ENCODE data around the gene CCL7. TPM values are rescaled to one million over a fixed set of nuclear protein-coding genes. Genes with fewer than 3 reads are reported as not detected.

Gene CCL7
- total and polyA plus RNA-seq, 4 donors = not detected

- H3K4me3 ChIP-seq (ENCODE audit: low read depth in 1 of 3, low read length in 3 of 3) = no peak overlapping the region
- TF ChIP-seq CTCF (IDR thresholded peaks at IDR 0.05; ENCODE audit: low read depth, low read length, missing input control) = no peak
- TF ChIP-seq RAD21 (IDR thresholded peaks at IDR 0.05) = no peak
- TF ChIP-seq JUND (IDR thresholded peaks at IDR 0.05) = no peak
- no peak for TF ChIP-seq RXRA (IDR thresholded peaks at IDR 0.05)
- H3K9me3 ChIP-seq (ENCODE audit: control insufficient read depth in 4 of 4, low read length in 3 of 4) = peaks cover 0 to 5% (median 4%) of the 10 kb centered on the region in 4 donors
- no peak overlapping the region for H3K9ac ChIP-seq (ENCODE audit: low read depth in 1 of 2, low read length in 2 of 2)
- H3K27me3 ChIP-seq (ENCODE audit: control insufficient read depth in 4 of 4, insufficient read depth in 4 of 4, low read length in 3 of 4) = no peaks in the 10 kb centered on the region
- no peak overlapping the region for H3K27ac ChIP-seq (ENCODE audit: low read depth in 1 of 2, low read length in 2 of 2)
- H3K36me3 ChIP-seq (ENCODE audit: control insufficient read depth in 4 of 4, insufficient read depth in 3 of 4, low read depth in 1 of 4, low read length in 3 of 4) = no peaks in the 10 kb centered on the region
- no peak for DNase-seq (ENCODE audit: low spot score)
- 84% methylated on average over 9 of the region's 9 CpGs for WGBS
- H3K4me1 ChIP-seq (ENCODE audit: control insufficient read depth in 4 of 4, insufficient read depth in 4 of 4, low read length in 3 of 4) = no peaks in the 10 kb centered on the region
Observed at GRCh38 chr17:34225046-34225445, 45.0 kb upstream of the CCL7 start.

GRCh38 chr17:34226011-34226743 lies 43.8 kb upstream of the CCL7 start:
- DNase-seq (ENCODE audit: low spot score) = no peak
- no peaks in the 10 kb centered on the region for H3K4me1 ChIP-seq (ENCODE audit: control insufficient read depth in 4 of 4, insufficient read depth in 4 of 4, low read length in 3 of 4)
- H3K9ac ChIP-seq (ENCODE audit: low read depth in 1 of 2, low read length in 2 of 2) = no peak overlapping the region
- WGBS = 73% methylated on average over 3 of the region's 3 CpGs
- H3K9me3 ChIP-seq (ENCODE audit: control insufficient read depth in 4 of 4, low read length in 3 of 4) = peaks cover 0 to 9% (median 4%) of the 10 kb centered on the region in 4 donors
- H3K27ac ChIP-seq (ENCODE audit: low read depth in 1 of 2, low read length in 2 of 2) = no peak overlapping the region
- TF ChIP-seq HNF4A (conservative IDR thresholded peaks at IDR 0.05) (no peak), EGR1 (IDR thresholded peaks at IDR 0.05; ENCODE audit: low read depth in 2 of 2) (no peak), TAF1 (conservative IDR thresholded peaks at IDR 0.05) (no peak), NR2F2 (IDR thresholded peaks at IDR 0.05) (no peak), YY1 (IDR thresholded peaks at IDR 0.05) (no peak), SP1 (IDR thresholded peaks at IDR 0.05) (no peak), REST (IDR thresholded peaks at IDR 0.05) (no peak), ZBTB33 (IDR thresholded peaks at IDR 0.05) (no peak)
- H3K36me3 ChIP-seq (ENCODE audit: control insufficient read depth in 4 of 4, insufficient read depth in 3 of 4, low read depth in 1 of 4, low read length in 3 of 4) = no peaks in the 10 kb centered on the region
- no peaks in the 10 kb centered on the region for H3K27me3 ChIP-seq (ENCODE audit: control insufficient read depth in 4 of 4, insufficient read depth in 4 of 4, low read length in 3 of 4)
- no peak overlapping the region for H3K4me3 ChIP-seq (ENCODE audit: low read depth in 1 of 3, low read length in 3 of 3)

All from liver (tissue), 9 donors.